HG03521 (cell line): ENCODE results near the gene KRTAP9-1.
"Not testable (repeated sequence)": the region's sequence is repeated elsewhere in the genome, so short reads cannot be mapped to it uniquely, and the experiment has no call there.

ENCODE experiments used
- ATAC-seq: cut with Tn5 transposase; IDR thresholded peaks from one replicate; pipeline ENCODE4 v1.9.1; 2021; ENCODE audit warnings: mild to moderate bottlenecking, moderate library complexity; ENCODE audit not compliant: unreplicated experiment

Gene KRTAP9-1, protein sequence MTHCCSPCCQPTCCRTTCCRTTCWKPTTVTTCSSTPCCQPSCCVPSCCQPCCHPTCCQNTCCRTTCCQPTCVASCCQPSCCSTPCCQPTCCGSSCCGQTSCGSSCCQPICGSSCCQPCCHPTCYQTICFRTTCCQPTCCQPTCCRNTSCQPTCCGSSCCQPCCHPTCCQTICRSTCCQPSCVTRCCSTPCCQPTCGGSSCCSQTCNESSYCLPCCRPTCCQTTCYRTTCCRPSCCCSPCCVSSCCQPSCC

GRCh38 chr17:41189837-41190318 is at the start of gene KRTAP9-1:
TSS of gene KRTAP9-1 (plus strand) at chr17:41189887. CDS start at chr17:41189887, 0 bp downstream.
- not testable (repeated sequence) for ATAC-seq

DNA sequence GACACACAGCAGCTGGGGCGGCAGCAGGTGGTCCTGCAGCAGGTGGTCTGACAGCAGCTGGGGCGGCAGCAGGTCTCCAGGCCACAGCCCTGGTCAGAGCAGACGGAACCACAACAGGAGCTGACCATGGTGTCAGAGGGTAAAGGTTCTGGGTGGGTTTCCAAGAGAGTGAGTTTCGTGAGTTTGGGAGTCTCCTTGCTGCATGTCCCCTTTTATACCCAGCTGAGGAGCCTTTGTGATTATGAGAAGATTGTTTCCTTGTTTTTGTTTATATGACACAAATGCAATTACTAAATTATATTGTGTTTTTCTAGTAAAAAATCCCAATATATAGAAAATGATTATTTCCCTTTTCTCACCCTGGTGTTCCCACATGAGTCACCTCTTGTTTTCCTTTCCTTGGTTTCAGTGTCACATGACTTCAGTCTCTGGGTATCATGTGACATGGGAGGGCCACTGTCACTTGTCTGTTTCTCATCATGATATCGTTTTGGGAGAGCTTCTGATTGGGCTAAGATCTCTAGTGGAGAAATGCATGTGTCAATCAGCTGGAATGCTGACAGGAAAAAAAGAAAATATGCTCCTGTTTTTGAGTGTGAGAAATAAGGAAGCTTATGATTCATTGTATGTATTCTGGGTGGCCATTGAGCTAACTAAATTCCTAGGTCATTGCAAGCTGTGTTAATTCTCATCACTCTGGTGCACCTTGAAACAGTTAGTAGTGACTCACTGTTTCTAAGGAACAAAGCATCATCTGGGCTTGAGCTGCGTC is 49.1 kb upstream of the KRTAP9-1 start, which contains the start of gene KRTAP4-6:
TSS of gene KRTAP4-6 (minus strand) at position 185 of the 772 bp plus-strand sequence. CDS start at position 128, 57 bp downstream.
- no peak for ATAC-seq

DNA sequence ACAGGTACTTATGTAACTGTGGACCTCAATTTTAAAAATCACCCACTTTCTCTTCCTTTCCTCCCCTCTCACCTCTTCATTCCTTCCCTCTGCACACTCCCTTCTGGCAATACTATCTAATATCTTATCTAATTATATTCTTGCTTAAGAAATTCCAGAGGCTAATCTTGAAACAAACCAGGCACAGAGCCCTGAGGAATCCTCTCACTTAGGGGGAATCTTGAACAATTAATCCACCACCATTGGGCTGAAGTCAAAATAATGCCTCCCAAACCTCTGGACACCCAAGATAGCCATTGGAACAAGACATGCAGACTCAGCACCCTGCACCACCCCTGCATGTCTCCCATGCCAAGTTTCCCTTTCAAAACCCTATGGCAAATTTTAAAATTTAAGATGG is 48.3 kb upstream of the KRTAP9-1 start:
- ATAC-seq, result no peak

DNA sequence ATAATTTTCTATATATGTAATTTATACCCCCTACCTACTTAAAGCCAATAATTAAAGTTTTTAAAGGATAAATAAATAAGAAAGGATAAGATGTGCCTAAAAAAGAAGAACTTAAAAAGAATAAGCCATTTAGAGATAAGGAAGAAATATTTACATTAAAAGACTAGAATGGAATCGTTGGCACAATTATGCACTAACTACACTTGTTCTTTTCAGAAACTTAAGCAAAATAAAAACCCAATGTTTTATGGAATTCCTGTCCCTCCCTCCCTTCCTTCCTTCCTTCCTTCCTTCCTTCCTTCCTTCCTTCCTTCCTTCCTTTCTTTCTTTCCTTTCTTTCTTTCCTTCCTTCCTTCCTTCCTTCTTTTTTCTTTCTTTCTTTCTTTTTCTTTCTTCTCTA is 44.8 kb upstream of the KRTAP9-1 start:
- ATAC-seq, result no peak

DNA sequence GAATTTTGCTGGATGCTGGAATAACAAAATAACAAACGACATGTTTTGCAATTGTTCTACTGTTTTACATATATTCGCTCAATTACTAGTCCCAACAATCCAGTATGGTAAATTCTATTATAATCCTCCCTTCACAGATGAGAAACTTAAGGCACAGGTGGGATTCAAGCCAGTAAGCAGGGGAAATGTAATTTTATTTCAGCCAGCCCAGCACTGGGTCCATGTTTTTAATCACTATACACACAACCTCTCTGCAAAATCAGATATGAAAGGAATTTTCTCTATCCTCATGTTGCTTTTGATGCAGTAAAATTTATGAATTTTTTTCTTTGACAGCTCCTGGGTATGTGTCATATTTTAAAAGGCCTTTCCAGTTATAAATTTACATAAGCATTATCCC is 44.4 kb upstream of the KRTAP9-1 start:
- ATAC-seq, result no peak

DNA sequence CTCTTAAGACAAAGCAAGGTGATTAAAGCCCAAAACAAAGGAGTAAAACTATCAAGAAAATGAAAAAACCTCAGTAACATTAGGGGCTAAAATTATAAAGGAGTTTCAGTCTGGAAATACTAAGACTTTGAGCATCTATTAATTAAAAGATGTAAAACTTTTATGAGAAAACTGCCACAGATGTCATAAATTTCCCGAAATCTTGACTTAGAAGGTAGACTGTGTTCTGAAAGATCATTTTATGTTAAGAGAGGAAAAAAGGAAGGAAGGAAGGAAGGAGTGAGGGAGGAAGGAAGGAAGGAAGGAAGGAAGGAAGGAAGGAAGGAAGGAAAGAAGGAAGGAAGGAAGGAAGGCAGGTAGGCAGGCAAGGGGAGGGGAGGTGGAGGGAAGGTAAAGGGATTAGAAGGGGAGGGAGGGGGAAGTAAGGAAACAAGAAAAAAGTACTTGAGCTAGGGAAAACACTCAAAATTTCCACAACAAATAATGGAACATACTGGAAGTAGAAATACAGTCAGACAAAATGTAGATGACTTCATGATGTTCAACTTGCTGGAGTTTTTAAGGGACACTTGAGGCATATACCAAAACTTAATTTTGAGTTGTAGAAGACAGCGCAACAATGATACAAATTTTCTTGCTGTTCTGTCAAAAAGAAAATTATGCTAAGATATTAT is 42.0 kb upstream of the KRTAP9-1 start:
- ATAC-seq, result no peak

DNA sequence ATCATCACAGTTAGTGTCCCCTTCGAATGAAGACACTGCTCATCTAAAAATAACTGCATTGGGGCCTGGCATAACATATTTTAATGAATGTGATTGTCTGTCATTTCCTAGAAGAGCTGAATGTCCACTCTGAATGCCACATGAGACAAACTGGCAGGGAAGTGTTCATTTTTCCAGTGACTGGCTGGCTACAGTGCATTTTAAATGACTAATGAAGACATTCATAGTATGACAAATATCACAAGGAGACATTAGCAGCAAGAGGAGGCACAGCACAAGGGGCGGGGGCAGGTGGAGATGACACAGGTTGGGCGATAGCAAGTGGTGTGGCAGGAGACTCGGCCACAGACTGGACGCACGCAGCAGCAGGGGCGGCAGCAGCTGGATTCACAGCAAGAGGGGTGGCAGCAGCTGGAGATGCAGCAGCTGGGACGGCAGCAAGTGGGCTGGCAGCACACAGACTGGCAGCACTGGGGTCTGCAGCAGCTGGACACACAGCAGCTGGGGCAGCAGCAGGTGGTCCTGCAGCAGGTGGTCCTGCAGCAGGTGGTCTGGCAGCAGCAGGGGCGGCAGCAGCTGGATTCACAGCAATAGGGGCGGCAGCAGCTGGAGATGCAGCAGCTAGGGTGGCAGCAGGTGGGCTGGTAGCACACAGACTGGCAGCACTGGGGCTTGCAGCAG is 40.6 kb upstream of the KRTAP9-1 start:
- ATAC-seq, result not testable (repeated sequence)

DNA sequence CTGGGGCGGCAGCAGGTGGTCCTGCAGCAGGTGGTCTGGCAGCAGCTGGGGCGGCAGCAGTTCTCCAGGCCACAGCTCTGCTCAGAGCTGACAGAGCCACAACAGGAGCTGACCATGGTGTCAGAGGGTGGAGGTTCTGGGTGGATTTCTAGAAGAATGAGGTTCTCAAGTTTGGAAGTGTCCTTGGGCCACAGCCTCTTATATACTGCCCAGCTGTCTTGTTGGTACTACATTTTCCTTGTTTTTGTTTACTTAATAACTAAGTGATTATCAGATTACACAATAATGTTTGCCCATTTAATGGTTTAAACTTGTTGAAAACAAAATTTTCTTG is 40.1 kb upstream of the KRTAP9-1 start, which contains the start of gene KRTAP4-5:
TSS of gene KRTAP4-5 (minus strand) at position 174 of the 334 bp plus-strand sequence. CDS start at position 116, 58 bp downstream.
- ATAC-seq, result no peak

GRCh38 chr17:41150026-41150425 is 39.7 kb upstream of the KRTAP9-1 start:
- no peak for ATAC-seq

DNA sequence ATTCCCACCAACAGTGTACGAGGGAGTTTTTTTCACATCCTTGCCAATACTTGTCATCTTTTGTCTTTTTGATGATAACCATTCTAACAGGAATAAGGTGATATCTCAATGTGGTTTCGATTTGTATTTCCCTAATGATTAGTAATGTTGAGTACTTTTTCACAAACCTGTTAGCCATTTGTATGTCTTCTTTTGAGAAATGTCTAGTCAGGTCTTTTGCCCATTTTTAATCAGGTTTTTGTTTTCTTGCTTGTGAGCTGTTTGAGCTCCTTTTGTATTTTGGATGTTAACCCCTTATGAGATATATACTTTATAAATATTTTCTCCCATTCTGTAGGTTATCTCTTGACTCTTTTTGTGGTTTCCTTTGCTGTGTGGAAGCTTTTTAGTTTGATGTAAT is 38.2 kb upstream of the KRTAP9-1 start:
- ATAC-seq, result no peak

- no peak for ATAC-seq
Observed at GRCh38 chr17:41153856-41154255, 35.8 kb upstream of the KRTAP9-1 start.

- not testable (repeated sequence) for ATAC-seq
Observed at GRCh38 chr17:41160190-41160589, 29.5 kb upstream of the KRTAP9-1 start.

GRCh38 chr17:41160648-41161047 is 29.0 kb upstream of the KRTAP9-1 start, which contains the start of gene KRTAP4-4:
TSS of gene KRTAP4-4 (minus strand) at chr17:41160748. CDS start at chr17:41160691, 57 bp downstream.
- no peak for ATAC-seq

GRCh38 chr17:41163828-41164227 is 25.9 kb upstream of the KRTAP9-1 start:
- no peak for ATAC-seq

GRCh38 chr17:41167561-41167960 is 22.1 kb upstream of the KRTAP9-1 start:
- no peak for ATAC-seq

DNA sequence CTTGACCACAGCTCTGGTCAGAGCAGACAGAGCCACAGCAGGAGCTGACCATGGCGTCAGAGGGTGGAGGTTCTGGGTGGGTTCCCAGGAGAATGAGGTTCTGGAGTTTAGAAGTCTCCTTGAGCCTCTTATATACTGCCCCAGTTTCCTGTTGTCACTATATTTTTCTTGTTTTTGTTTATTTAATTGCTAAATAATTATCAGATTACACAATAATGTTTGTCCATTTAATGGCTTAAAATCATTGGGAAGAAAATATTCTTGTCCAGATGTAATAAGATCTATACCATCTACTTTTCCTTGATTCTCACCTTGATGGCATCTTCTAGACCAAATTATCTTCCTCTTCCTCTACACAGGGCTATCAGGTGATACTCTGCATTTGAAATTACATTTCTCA is 21.6 kb upstream of the KRTAP9-1 start, which contains the start of gene KRTAP4-3:
TSS of gene KRTAP4-3 (minus strand) at position 101 of the 400 bp plus-strand sequence. CDS start at position 52, 49 bp downstream.
- no peak for ATAC-seq

GRCh38 chr17:41171886-41172285 is 17.8 kb upstream of the KRTAP9-1 start:
- no peak for ATAC-seq

GRCh38 chr17:41176744-41177387 is 12.8 kb upstream of the KRTAP9-1 start:
- ATAC-seq, result no peak

GRCh38 chr17:41177727-41178271 is 11.9 kb upstream of the KRTAP9-1 start, which contains the start of gene KRTAP4-2:
TSS of gene KRTAP4-2 (minus strand) at chr17:41178221. CDS start at chr17:41178164, 57 bp downstream.
- no peak for ATAC-seq

GRCh38 chr17:41178341-41178740 is 11.3 kb upstream of the KRTAP9-1 start:
- ATAC-seq, result no peak
